Uterus (tissue), 4 donors: ENCODE data around the gene POLA1. TPM values are rescaled to one million over a fixed set of nuclear protein-coding genes. Genes with fewer than 3 reads are reported as not detected.

ENCODE experiments used
- DNase-seq, 2 donors: peaks; one replicate each; pipeline ENCODE4 v3.0.0-alpha.2; 2019 to 2020
- H3K27ac ChIP-seq, 2 donors: fragments of 200-600 bp; sonication (generic); 1 replicate in 1 of 2; 2 replicates in 1 of 2; pipeline ENCODE4 v1.5.1; 2016 to 2018
- H3K27me3 ChIP-seq, 2 donors: fragments of 200-600 bp; sonication (generic); one replicate each; pipeline ENCODE4 v1.5.1; 2018 to 2019; ENCODE audit warnings: control low read depth in 1 of 2
- H3K36me3 ChIP-seq, 2 donors: fragments of 200-600 bp; sonication (generic); one replicate each; pipeline ENCODE4 v1.5.1; 2019; ENCODE audit warnings: control low read depth in 1 of 2
- H3K4me1 ChIP-seq, 2 donors: fragments of 200-600 bp; sonication (generic); one replicate each; pipeline ENCODE4 v1.5.1; 2018 to 2019; ENCODE audit warnings: control low read depth in 1 of 2
- H3K4me3 ChIP-seq, 2 donors: fragments of 200-600 bp; sonication (generic); 1 replicate in 1 of 2; 2 replicates in 1 of 2; pipeline ENCODE4 v1.5.1; 2018 to 2019; ENCODE audit warnings: mild to moderate bottlenecking in 1 of 2
- H3K9me3 ChIP-seq, 2 donors: fragments of 200-600 bp; sonication (generic); one replicate each; pipeline ENCODE4 v1.5.1; 2019; ENCODE audit warnings: control low read depth in 1 of 2
- POLR2A ChIP-seq, 2 donors: fragments of 450-650 bp; IDR thresholded peaks; one replicate each; pipeline ENCODE4 v1.6.1; 2016; ENCODE audit warnings: antibody characterized with exemption in 2 of 2, mild to moderate bottlenecking in 1 of 2, moderate library complexity in 1 of 2
- intact Hi-C: fragments of 100-400 bp; cut with DNase I; formaldehyde crosslinking; loops from one replicate; pipeline ENCODE4 v1.15.1; 2023; ENCODE audit warnings: low total_unique reads
- total RNA-seq, 4 donors: library from RNA; depleted of rRNA in 3 of 4; stranded (reverse); fragments of >200 nt in 3 of 4; gene quantifications; one replicate each; pipeline versions ENCODE4 v1.1.0 to v1.2.4, GENCODE V29; 2014 to 2023
- TF ChIP-seq, protein P1 (sequence below), 4 experiments: fragments of 200-600 bp in 2 of 4; fragments of 450-650 bp in 2 of 4; sonication (generic) in 2 of 4; IDR thresholded peaks; one replicate each; pipeline ENCODE4 v1.5.1; 2016 to 2019; ENCODE audit warnings: antibody characterized with exemption in 4 of 4, mild to moderate bottlenecking in 2 of 4, moderate library complexity in 1 of 4
- donor health status: DM: yes; HTN: yes; CAD: no.

Gene POLA1
- total RNA-seq, 4 donors from 2014 or later, result 11.8 to 78.2 (median 26.3) TPM

GRCh38 chrX:24993879-24994278 lies 300.2 kb downstream of the POLA1 start:
- no peak for TF ChIP-seq POLR2A (IDR thresholded peaks at IDR 0.05)
- TF ChIP-seq, protein P1, sequence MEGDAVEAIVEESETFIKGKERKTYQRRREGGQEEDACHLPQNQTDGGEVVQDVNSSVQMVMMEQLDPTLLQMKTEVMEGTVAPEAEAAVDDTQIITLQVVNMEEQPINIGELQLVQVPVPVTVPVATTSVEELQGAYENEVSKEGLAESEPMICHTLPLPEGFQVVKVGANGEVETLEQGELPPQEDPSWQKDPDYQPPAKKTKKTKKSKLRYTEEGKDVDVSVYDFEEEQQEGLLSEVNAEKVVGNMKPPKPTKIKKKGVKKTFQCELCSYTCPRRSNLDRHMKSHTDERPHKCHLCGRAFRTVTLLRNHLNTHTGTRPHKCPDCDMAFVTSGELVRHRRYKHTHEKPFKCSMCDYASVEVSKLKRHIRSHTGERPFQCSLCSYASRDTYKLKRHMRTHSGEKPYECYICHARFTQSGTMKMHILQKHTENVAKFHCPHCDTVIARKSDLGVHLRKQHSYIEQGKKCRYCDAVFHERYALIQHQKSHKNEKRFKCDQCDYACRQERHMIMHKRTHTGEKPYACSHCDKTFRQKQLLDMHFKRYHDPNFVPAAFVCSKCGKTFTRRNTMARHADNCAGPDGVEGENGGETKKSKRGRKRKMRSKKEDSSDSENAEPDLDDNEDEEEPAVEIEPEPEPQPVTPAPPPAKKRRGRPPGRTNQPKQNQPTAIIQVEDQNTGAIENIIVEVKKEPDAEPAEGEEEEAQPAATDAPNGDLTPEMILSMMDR (IDR thresholded peaks at IDR 0.05), result no peak
- Histone ChIP-seq H3K27me3 (peaks cover 0 to 6% of the 10 kb centered on the region in 2 donors), H3K9me3 (no peaks in the 10 kb centered on the region), H3K4me3 (no peak overlapping the region), H3K36me3 (no peaks in the 10 kb centered on the region), H3K4me1 (no peaks in the 10 kb centered on the region), H3K27ac (no peak overlapping the region)
- DNase-seq, result no peak
- intact Hi-C loops, result no loop called here

DNA sequence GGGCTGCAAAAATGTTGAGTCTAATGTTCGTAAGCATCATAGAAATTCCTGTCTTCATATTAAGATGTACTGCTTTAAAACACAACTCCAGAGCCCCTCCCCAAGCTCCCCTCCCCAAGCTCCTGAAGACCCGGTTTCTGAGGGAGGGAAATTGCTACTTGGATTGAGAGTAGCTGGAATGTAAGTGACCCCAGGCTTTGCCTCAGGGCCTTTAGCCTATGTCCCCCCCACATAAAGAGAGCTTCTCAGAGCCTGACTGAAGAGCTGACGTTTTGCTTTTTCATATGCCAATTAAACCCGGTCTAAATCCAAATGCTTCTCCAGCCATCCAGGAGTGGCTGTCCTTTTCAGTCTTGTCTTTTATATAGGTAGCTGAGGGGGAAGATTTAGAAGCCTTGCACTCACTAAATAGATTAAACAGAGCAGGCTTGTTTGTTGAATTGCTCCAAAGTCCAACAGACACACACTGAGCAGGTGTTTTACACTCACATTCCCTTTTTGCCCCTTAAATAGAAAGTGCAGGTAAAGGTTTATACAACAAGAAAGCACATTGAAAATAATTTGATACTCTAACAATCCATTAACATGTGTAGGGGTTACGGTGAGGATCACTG lies 302.5 kb downstream of the POLA1 start:
- no peaks in the 10 kb centered on the region for H3K4me1 ChIP-seq
- H3K27ac ChIP-seq, result no peak overlapping the region
- H3K4me3 ChIP-seq, result no peak overlapping the region
- H3K9me3 ChIP-seq, result no peaks in the 10 kb centered on the region
- peaks cover 0 to 10% of the 10 kb centered on the region in 2 donors for H3K27me3 ChIP-seq
- intact Hi-C loops, result no loop called here
- no peaks in the 10 kb centered on the region for H3K36me3 ChIP-seq
- TF ChIP-seq POLR2A (IDR thresholded peaks at IDR 0.05), result no peak
- TF ChIP-seq, protein P1 (IDR thresholded peaks at IDR 0.05), result no peak
- DNase-seq, result no peak

DNA sequence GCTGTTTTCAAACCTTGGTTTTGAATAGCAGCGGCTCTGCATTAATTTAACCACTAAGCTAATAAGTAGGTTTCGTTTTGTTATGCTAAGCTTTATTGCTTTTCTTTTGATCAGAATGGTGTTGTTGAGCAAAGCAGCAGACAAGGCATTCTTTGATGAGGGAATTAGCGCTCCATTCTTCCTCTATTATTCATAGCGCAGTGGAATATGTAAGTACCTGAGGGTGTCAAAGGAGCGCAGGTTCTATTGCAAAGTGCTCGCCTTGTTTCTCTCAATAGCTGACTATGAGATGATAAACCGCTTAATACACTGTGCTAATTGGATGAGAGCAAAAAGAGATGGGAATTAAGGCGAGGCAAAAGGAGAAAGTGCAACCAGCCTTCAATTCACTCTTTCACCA lies 305.8 kb downstream of the POLA1 start:
- Histone ChIP-seq H3K4me3 (no peak overlapping the region), H3K27ac (no peak overlapping the region), H3K27me3 (peaks cover 0 to 26% of the 10 kb centered on the region in 2 donors), H3K36me3 (no peaks in the 10 kb centered on the region), H3K4me1 (no peaks in the 10 kb centered on the region), H3K9me3 (no peaks in the 10 kb centered on the region)
- DNase-seq, result no peak
- TF ChIP-seq, protein P1 (IDR thresholded peaks at IDR 0.05), result no peak
- no peak for TF ChIP-seq POLR2A (IDR thresholded peaks at IDR 0.05)
- intact Hi-C loops, result no loop called here

- Histone ChIP-seq H3K27me3 (peaks cover 0 to 29% of the 10 kb centered on the region in 2 donors), H3K27ac (no peak overlapping the region), H3K36me3 (no peaks in the 10 kb centered on the region), H3K9me3 (no peaks in the 10 kb centered on the region), H3K4me1 (no peaks in the 10 kb centered on the region), H3K4me3 (peak overlapping the region in 1 of 2 donors; percentile 23)
- intact Hi-C loops, result no loop called here
- no peak for TF ChIP-seq POLR2A (IDR thresholded peaks at IDR 0.05)
- TF ChIP-seq, protein P1 (IDR thresholded peaks at IDR 0.05), result no peak
- no peak for DNase-seq
These were observed 308.3 kb downstream of the POLA1 start for GRCh38 chrX:25001808-25002660.

DNA sequence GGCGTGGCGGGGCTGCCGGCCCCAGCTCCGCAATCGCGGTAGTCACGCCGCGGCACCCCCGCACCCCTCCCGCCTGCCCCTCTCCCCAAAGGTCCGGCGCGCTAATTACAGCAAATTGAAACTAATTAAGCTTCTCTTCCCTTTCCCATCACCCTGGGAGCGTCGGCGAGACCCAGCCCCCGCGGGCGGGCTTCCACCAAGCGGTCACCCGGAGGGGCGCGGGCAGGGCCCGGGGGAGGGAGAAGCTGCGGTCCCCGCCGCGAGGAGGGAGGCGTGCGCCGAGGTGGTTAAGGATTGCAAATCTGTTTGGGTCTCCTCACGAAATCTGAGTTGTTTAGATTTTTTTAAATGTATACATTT lies 308.9 kb downstream of the POLA1 start:
- H3K4me3 ChIP-seq, result peak overlapping the region in 1 of 2 donors; percentile 23
- TF ChIP-seq POLR2A (IDR thresholded peaks at IDR 0.05), result no peak
- TF ChIP-seq, protein P1 (IDR thresholded peaks at IDR 0.05), result no peak
- H3K27ac ChIP-seq, result no peak overlapping the region
- no peak for DNase-seq
- H3K4me1 ChIP-seq, result no peaks in the 10 kb centered on the region
- peaks cover 0 to 33% of the 10 kb centered on the region in 2 donors for H3K27me3 ChIP-seq
- H3K36me3 ChIP-seq, result no peaks in the 10 kb centered on the region
- intact Hi-C loops, result no loop called here
- no peaks in the 10 kb centered on the region for H3K9me3 ChIP-seq
